ENCODE measurements around the gene NOXO1. TPM values are rescaled to one million over a fixed set of nuclear protein-coding genes. Genes with fewer than 3 reads are reported as not detected.

The NOXO1 gene
- total and polyA plus RNA-seq, 9 of the 15 experiments (the other 6 are each of a cell fraction or from before 2014, with no cell fraction given), result not detected

DNA sequence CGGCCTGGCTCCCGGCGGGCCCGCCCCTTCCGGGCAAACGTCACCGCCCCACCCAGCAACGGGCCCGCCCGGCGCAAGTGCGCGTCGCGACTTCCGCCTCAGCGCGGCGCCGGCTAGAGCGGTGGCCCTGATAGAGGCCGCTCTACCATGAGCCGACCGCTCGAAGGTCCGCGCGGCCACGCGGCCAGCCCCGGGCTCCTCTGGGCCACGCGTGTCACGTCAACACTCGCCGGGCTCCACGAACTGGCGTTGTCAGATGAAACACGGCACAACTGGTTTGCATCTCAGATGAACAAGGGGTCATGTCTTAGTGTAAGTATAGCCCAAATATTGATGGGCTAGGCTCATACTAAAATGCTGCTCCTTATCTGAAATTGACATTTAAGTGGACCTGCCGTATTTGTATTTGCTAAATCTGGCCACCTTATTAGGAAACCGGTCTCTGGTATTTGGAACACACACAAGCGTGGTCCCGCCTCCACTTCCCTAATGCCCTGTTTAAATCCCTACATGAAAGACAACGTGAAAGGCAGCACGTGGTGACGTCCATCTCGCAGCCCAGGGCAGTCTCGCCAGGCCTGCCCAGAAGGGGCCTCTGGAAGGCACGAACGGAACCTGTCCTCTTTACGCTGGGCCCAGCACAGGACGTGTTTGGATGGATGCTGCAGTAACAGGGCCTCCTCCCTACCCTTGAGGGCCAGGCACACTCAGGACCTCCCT is 28.7 kb upstream of the NOXO1 start, which contains the start of gene ZNF598 (continued):
- TF ChIP-seq, protein P1, sequence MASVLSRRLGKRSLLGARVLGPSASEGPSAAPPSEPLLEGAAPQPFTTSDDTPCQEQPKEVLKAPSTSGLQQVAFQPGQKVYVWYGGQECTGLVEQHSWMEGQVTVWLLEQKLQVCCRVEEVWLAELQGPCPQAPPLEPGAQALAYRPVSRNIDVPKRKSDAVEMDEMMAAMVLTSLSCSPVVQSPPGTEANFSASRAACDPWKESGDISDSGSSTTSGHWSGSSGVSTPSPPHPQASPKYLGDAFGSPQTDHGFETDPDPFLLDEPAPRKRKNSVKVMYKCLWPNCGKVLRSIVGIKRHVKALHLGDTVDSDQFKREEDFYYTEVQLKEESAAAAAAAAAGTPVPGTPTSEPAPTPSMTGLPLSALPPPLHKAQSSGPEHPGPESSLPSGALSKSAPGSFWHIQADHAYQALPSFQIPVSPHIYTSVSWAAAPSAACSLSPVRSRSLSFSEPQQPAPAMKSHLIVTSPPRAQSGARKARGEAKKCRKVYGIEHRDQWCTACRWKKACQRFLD (CRISPR knock-in tag; IDR thresholded peaks at IDR 0.05), result peak; percentile 94
- TF ChIP-seq ZEB2 (IDR thresholded peaks at IDR 0.05) (peak; percentile 10; the same call in 1 of the 2 replicates), STAG1 (CRISPR knock-in tag; IDR thresholded peaks at IDR 0.05; ENCODE audit: borderline replicate concordance) (no peak), ZNF445 (CRISPR knock-in tag; IDR thresholded peaks at IDR 0.05; ENCODE audit: low read depth) (no peak), ZNF263 (CRISPR knock-in tag; IDR thresholded peaks at IDR 0.05; ENCODE audit: borderline replicate concordance) (no peak), ZNF717 (CRISPR knock-in tag; IDR thresholded peaks at IDR 0.05) (no peak), NUFIP1 (IDR thresholded peaks at IDR 0.05; ENCODE audit: partially characterized antibody) (no peak), PTTG1 (tag; IDR thresholded peaks at IDR 0.05; ENCODE audit: low read depth) (no peak), TAL1 (IDR thresholded peaks at IDR 0.05) (no peak), NR1H2 (CRISPR knock-in tag; IDR thresholded peaks at IDR 0.05) (peak; percentile 50; the same call in 1 of the 2 replicates), ILK (tag; IDR thresholded peaks at IDR 0.05; ENCODE audit: borderline replicate concordance, low read depth) (no peak), RAD51 (IDR thresholded peaks at IDR 0.05; ENCODE audit: borderline replicate concordance, low read depth) (0 out of 2 replicates have a peak, but pooled peaks have one; percentile 13), PHF21A (IDR thresholded peaks at IDR 0.05; ENCODE audit: borderline replicate concordance, low read depth) (no peak), TEAD1 (CRISPR knock-in tag; IDR thresholded peaks at IDR 0.05) (peak in 1 of 2 experiments; percentile 73; a peak in 3 of 4 replicates), LEF1 (IDR thresholded peaks at IDR 0.05) (peak; percentile 36; the same call in 1 of the 2 replicates), ZNF699 (CRISPR knock-in tag; IDR thresholded peaks at IDR 0.05; ENCODE audit: insufficient replicate concordance) (no peak), KLF16 (IDR thresholded peaks at IDR 0.05) (no peak), ELF1 (tag; IDR thresholded peaks at IDR 0.05) (peak; percentile 91)
- TF ChIP-seq, protein P2, sequence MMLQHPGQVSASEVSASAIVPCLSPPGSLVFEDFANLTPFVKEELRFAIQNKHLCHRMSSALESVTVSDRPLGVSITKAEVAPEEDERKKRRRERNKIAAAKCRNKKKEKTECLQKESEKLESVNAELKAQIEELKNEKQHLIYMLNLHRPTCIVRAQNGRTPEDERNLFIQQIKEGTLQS (IDR thresholded peaks at IDR 0.05), result no peak
- TF ChIP-seq, protein P2 (CRISPR knock-in tag; conservative IDR thresholded peaks at IDR 0.05), result 0 out of 2 replicates have a peak, but pooled peaks have one; percentile 49
- TF ChIP-seq, protein P3, sequence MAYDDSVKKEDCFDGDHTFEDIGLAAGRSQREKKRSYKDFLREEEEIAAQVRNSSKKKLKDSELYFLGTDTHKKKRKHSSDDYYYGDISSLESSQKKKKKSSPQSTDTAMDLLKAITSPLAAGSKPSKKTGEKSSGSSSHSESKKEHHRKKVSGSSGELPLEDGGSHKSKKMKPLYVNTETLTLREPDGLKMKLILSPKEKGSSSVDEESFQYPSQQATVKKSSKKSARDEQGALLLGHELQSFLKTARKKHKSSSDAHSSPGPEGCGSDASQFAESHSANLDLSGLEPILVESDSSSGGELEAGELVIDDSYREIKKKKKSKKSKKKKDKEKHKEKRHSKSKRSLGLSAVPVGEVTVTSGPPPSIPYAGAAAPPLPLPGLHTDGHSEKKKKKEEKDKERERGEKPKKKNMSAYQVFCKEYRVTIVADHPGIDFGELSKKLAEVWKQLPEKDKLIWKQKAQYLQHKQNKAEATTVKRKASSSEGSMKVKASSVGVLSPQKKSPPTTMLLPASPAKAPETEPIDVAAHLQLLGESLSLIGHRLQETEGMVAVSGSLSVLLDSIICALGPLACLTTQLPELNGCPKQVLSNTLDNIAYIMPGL (CRISPR knock-in tag; IDR thresholded peaks at IDR 0.05), result peak; percentile 60; the same call in 1 of the 2 replicates
- TF ChIP-seq, protein P4, sequence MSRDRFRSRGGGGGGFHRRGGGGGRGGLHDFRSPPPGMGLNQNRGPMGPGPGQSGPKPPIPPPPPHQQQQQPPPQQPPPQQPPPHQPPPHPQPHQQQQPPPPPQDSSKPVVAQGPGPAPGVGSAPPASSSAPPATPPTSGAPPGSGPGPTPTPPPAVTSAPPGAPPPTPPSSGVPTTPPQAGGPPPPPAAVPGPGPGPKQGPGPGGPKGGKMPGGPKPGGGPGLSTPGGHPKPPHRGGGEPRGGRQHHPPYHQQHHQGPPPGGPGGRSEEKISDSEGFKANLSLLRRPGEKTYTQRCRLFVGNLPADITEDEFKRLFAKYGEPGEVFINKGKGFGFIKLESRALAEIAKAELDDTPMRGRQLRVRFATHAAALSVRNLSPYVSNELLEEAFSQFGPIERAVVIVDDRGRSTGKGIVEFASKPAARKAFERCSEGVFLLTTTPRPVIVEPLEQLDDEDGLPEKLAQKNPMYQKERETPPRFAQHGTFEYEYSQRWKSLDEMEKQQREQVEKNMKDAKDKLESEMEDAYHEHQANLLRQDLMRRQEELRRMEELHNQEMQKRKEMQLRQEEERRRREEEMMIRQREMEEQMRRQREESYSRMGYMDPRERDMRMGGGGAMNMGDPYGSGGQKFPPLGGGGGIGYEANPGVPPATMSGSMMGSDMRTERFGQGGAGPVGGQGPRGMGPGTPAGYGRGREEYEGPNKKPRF (IDR thresholded peaks at IDR 0.05; ENCODE audit: low read depth, low read length), result no peak

All from K562 (cell line).